ENCODE data around the gene CTNND2.
A peak's percentile ranks its signal among the peaks of the same experiment; 100 is the strongest.

CTNND2 gene, protein sequence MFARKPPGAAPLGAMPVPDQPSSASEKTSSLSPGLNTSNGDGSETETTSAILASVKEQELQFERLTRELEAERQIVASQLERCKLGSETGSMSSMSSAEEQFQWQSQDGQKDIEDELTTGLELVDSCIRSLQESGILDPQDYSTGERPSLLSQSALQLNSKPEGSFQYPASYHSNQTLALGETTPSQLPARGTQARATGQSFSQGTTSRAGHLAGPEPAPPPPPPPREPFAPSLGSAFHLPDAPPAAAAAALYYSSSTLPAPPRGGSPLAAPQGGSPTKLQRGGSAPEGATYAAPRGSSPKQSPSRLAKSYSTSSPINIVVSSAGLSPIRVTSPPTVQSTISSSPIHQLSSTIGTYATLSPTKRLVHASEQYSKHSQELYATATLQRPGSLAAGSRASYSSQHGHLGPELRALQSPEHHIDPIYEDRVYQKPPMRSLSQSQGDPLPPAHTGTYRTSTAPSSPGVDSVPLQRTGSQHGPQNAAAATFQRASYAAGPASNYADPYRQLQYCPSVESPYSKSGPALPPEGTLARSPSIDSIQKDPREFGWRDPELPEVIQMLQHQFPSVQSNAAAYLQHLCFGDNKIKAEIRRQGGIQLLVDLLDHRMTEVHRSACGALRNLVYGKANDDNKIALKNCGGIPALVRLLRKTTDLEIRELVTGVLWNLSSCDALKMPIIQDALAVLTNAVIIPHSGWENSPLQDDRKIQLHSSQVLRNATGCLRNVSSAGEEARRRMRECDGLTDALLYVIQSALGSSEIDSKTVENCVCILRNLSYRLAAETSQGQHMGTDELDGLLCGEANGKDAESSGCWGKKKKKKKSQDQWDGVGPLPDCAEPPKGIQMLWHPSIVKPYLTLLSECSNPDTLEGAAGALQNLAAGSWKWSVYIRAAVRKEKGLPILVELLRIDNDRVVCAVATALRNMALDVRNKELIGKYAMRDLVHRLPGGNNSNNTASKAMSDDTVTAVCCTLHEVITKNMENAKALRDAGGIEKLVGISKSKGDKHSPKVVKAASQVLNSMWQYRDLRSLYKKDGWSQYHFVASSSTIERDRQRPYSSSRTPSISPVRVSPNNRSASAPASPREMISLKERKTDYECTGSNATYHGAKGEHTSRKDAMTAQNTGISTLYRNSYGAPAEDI (N-terminal part only)

GRCh38 chr5:11904265-11904906 is at the start of gene CTNND2:
Gene CTNND2, minus strand, starts transcription at chr5:11904446. Its CDS starts 593 bp downstream, at chr5:11903853.
- FAIRE-seq, result no peak

DNA sequence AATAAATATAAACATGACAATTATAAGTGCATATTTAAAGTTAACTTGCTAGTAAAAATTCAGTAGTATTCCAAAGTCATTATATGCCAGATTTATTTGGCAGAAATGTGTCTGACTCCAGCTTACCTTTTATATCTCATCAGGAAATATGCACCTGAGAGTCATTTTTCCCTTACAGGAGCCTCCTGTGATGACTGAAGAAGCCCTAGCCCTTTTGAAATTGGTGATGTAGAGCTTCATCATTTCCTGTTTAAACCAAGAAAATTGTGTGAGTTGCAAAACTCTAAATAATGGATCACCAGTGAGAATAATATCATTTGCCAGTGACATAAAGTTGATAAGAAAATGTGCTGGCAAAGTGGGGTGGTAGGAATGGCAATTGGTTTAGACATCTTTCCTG is 42.1 kb upstream of the CTNND2 start:
- FAIRE-seq, result no peak

GRCh38 chr5:11941566-11941965 is 37.3 kb upstream of the CTNND2 start:
- no peak for FAIRE-seq

- no peak for FAIRE-seq
Measured at GRCh38 chr5:11931638-11932037, 27.4 kb upstream of the CTNND2 start.

DNA sequence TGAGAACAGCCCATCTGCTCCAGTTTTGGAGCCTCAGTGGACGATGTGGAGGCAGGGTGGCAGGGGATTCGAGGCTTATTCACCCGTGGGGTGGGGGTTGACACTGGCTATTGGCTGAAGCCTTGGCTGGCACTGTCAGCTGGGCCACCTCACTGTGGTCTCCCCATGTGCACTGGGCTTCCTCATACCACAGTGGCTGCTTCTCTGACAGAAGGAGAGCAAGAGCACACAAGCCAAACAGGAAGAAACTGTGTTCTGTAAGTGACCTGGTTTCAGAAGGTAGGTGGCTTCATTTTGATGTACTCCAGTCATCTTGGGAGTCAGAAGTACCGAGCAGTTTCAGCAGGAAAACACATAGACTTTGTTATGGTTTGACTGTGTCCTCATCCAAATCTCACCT is 24.7 kb upstream of the CTNND2 start:
- FAIRE-seq, result no peak

- FAIRE-seq, result no peak
Measured at GRCh38 chr5:11925701-11926100, 21.5 kb upstream of the CTNND2 start.

DNA sequence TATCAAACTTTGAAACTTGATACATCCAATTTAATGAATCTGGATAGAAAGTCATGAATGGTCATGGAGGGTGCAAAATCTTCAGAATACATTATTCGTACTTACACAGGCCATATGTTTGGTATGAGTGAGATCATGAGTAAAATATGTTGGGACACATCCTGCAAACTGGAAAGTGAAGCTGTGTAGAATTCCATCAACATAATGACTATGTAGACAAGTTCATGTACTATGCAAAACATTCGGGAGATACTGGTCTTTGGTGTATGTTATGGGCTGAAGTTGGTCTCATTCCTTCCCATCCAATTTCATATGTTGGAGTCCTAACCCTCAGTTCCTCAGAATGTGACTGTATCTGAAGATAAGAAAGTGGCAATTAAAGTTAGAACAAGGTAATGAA is 18.1 kb upstream of the CTNND2 start:
- no peak for FAIRE-seq

GRCh38 chr5:11918463-11919045 is 14.3 kb upstream of the CTNND2 start:
- no peak for FAIRE-seq

DNA sequence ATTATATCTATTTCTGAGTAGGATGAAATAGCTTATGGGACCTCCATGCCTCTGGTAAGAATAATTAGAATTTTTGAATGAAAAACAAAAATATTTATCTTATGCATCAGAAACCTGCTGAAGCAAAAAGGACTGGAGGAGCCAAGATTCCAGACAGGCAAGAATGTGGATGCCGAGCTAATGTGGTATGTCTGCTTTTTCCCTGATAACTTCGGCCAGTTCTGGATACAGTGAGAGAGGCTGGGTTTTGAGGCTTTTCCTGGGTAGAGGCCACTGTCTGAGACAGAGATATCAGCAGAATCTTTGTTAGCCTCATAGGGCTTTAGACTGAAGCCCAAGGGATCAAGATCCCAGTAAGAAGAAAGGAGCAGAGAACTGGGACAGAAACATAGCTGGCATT is 5.2 kb upstream of the CTNND2 start:
- FAIRE-seq, result no peak

GRCh38 chr5:11906497-11906896 is 2.3 kb upstream of the CTNND2 start:
- FAIRE-seq, result peak; percentile 43

DNA sequence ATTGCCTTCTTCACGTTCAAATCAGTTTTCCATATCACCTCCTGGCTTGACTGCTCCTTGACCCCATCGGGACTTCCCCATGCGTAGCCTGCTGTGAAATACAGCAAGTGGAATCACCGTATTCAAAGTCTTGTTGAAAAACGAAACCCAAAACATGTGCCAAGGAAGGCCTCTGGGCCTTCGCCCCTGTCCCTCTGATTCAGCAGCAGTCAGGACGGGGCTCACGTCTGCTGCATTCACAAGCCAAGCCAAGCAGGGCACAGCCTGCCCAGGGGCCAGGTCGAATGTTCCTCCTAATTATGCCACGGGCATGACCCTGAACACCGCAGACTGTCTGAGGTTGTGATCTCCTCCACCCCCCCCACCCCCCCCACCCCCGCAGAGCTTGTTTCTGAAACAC is 960 bp upstream of the CTNND2 start:
- FAIRE-seq, result no peak

DNA sequence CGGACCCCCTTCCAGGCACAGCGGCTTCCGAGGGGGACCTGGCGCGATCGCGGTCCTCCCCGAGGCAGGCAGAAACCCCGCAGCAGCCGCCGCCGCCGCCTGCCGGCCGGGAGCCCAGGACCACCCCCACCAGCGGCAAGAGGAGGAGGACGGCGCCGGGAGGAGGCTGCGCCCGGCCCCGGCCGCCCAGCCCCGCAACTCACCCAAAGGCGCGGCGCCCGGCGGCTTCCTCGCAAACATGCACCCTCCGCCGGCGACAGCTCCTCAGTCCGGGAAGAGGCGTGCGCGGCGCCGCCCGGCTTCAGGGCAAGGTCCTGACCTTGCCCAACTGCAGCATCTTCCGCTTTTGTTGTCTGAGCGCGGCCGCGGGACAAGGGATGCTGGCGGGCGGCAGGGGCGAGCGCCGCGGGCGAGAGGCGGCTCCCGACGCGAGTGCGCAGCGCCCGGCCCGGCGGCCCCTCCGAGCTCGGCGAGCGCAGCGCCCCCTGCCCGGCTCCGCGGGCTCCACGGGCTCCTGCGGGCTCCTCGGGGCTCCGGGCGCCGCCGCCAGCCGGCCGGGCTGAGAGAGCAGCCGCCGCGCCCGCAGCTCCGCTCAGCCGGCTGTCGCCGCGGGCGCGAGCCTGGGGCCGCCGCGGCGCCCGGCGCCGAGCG is 507 bp downstream of the CTNND2 start:
- FAIRE-seq, result no peak

- no peak for FAIRE-seq
Measured at GRCh38 chr5:11903121-11903613, 1.1 kb downstream of the CTNND2 start.

- FAIRE-seq, result no peak
Measured at GRCh38 chr5:11902201-11902619, 2.0 kb downstream of the CTNND2 start.

DNA sequence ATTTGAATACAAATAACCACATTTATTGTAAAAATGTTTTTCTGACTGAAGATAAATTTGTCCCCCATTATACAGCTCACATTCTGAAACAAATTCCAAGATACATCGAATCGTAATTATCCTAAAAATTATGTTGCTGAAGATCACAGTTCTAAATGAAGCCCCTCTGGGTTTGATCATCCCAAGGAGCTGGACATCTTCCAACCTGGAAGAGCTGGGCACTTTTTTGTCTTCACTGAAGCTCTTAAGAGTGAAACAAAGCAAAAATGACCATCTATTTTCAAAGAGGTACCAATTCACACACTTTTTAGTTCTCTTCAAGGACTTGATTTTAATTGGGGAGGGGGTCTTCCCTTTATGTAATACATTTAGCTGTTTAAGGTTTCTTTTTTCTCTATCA is 5.5 kb downstream of the CTNND2 start:
- FAIRE-seq, result no peak

DNA sequence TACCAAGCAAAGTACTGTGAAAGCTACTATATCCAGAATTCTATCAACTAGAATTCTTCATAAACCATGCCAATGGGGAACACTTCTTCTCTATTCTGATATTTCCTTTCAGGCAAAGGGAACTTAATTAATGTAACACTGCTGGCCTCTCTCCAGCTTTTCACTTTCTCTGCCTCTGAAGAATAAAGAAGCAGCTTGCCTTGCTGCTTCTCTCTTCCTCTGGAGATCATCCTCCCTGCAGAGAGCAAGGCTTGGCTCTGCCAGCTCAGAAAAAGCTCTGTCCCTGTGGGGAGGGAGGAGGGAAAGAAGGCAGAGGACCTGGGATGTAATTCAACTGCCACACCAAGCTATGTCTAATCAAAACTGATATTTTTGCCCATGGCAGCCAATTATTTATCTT is 6.5 kb downstream of the CTNND2 start:
- no peak for FAIRE-seq

DNA sequence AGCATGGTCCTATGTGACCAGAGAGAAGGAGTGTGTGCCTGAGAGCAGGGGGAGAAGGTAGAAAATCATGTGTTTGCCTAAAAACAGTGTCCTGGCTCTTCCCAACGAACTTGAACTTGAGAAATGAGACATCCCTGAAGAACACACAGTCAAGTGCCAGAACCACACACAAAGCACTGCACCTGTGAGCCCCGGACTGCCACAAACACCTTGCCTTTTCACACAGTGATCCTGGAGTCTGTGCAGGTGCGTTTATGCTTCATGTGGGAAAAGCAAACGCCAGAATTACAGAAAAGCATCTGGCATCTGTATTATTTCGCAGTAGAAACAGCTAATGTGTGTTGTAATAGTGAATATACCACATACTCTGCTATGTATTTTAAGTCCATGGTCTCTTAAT is 9.3 kb downstream of the CTNND2 start:
- FAIRE-seq, result no peak

- FAIRE-seq, result no peak
Measured at GRCh38 chr5:11892832-11893231, 11.4 kb downstream of the CTNND2 start.

- FAIRE-seq, result no peak
Measured at GRCh38 chr5:11890777-11891176, 13.5 kb downstream of the CTNND2 start.

DNA sequence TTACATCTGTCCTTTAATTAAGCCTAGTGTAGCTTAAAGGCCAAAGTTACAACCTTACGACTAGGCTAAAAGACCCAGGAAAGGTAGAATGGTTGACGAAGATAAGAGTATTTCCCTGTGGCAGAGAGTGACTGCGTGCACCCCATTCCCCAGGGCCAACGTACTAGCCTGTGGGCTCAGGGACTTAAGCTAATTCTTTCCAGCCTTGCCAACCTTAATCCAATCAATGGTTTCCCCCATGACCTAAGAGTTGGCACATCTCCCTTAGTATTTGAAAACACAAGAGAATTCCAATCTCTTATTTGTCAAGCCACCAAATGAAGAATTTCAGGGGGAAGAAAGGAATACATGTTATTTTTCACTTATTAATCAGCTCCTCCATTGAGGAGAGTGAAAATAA is 16.0 kb downstream of the CTNND2 start:
- FAIRE-seq, result no peak

GRCh38 chr5:11878814-11879213 is 25.4 kb downstream of the CTNND2 start:
- FAIRE-seq, result no peak

GRCh38 chr5:11873587-11873986 is 30.7 kb downstream of the CTNND2 start:
- FAIRE-seq, result no peak

Measured in islet of Langerhans (tissue), 1 donor.